Pericardium fibroblast (primary cell): ENCODE measurements around the gene BMP15. TPM values are rescaled to one million over a fixed set of nuclear protein-coding genes. Genes with fewer than 3 reads are reported as not detected.

ENCODE experiments used
- total RNA-seq: library from RNA; depleted of rRNA; stranded (reverse); fragments of >200 nt; gene quantifications from 2 replicates; pipeline ENCODE4 v1.2.3, GENCODE V29; 2015

Gene BMP15
- total RNA-seq = not detected in 2 replicates

GRCh38 chrX:50910685-50911176 lies at the start of gene BMP15:
BMP15 (plus strand) TSS chrX:50910735; CDS start chrX:50910784, 49 bp downstream.

Other genes with a start within 250 kb of the BMP15 start
- 1.4 and 3.1 TPM in 2 replicates for gene SHROOM4, start 96.5 kb upstream of the BMP15 start, total RNA-seq